Activated naive CD8-positive, alpha-beta T cell treated with anti-CD3 and anti-CD28 coated beads, Interleukin-2, amount 50 U/mL, for 16 hours (primary cell): ENCODE results near the gene PLSCR5.

Experiments used
- DNase-seq: peaks from one replicate; pipeline ENCODE4 v3.0.0-alpha.2; 2020; ENCODE audit warnings: low read depth, low spot score

PLSCR5 gene

DNA sequence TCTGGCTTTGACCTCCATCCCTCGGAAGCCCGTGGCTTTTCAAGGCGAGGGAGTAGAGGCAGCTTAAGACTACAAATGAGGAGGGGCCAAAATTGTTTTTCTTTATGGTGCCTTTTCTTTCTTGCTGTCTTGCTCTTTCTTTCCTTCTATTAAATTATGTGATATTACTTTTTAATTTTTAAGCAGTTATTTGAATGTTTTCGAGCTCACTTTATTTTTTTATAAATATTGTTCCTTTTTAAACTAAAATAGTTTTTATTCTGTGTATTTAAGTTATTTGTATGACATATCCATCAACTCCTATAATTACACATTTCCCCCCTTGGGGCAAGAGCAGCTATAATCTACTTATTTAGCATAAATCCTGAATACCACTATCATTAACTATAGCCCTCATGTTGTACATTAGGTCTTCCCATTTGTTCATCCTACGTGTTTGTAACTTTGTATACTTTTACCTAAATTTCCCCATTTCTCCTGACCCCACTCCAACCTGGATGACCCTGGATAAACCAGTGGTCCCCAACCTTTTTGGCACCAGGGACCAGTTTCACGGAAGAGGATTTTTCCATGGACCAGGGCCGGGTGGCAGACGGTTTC, 60.1 kb downstream of the PLSCR5 start:
- no peak for DNase-seq

DNA sequence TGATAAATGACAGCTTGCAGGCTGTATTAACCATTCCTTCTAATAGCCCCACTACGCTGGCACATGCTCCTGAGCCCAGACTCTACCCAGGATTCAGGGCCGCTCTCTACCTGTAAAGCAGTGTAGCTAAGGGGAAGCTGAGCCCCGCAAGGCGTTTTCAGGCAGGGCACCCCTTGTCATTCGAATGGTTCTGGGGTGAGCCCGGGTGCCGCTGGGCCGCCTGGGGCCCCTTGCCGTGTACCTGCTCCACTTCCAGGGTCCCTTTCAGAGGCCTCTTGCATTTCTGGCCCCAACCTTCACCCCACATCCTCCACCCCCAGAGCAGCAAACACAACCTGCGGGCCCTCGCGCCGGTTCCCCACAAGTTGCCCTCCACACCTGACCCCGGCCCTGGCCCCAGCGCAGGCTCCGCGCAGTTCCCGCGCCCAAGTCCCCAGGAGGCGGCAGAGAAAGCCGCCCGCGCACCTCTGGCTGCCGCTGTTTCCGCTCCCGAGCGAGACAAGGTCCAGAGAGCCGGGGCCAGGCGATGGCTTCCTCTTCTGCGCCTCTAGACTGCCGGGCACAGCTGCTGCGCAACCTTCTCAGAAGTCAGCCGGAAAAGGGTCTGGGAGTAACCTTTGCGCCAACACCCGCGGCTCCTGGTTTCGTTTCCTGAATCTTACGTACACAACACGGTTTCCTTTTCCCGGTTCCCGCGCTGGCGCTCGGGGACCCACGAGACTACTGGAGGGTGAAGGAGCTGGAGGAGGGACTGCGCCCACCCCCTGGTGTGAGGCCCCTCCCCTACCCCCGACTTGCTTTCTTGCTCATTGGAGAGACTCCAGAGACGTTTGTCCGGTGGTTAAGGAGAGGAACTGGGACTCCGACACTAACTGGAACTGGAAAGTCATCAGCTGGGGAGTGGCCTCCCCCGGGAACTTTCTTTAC, 60.9 kb downstream of the PLSCR5 start, which contains the start of gene PLSCR1:
TSS of gene PLSCR1 (minus strand) at position 606 of the 927 bp plus-strand sequence. CDS start 8,055 bp downstream, outside the sequence.
- DNase-seq = peak; percentile 40

DNA sequence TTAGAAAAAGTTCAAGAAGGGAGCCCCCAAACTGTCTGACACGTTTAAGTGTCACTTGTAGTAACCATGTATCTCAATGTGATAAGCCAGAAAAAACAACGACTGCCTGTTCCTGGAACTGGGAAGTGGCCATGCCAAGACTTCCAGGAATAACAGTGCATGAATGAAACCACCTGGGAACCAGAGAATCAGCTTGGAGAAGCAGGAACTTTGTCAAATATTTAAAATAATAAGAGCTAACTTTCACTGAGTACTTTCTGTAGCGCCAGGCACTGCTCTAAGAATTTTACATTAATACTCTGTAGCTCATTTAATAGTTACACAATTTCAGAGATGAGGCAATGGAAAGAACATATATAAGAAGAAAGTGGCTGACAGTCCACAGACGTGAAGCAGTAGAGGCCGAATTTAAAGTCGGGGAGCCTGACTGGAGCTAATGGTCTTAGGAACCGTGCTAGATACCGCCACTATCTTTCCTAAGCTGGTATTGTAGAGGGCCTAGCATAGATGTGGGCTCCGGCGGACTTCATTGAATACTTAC, 61.6 kb downstream of the PLSCR5 start:
- DNase-seq = no peak

DNA sequence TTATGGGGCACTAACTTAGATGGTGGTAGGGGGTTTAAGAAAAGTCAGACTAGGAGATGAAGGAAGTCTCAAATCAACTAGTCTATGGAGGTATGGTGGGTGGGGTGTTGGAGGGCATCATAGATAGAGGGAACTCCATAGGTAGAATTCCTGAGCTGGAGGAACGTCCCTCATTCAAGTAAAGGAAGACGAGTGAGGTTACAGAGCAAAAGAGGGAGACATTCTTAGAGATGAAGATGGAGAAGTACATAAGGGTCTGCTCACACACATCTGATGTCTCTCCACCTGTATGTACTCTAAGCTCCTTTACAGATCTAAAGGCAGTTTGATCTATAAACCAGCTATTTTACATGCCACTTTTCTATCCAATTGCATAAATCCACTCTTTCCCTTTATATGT, 62.2 kb downstream of the PLSCR5 start:
- no peak for DNase-seq

DNA sequence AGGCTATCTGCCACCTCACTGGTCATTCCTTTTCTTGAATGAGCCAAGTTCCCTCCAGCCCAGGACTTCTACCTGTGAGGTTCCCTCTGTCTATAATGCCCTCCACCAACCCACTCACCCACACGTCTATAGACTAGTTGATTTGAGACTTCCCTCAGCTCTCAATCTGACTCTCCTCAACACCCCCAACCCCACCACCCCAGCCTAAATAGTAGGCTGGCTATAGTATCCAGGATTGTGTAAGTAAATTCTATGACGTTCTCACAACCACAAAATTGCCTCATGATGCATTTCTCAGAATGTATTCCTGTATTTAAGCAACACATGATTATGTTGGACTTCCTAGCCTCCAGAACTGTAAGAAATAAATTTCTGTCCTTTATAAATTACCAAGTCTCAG, 63.0 kb downstream of the PLSCR5 start:
- no peak for DNase-seq

DNA sequence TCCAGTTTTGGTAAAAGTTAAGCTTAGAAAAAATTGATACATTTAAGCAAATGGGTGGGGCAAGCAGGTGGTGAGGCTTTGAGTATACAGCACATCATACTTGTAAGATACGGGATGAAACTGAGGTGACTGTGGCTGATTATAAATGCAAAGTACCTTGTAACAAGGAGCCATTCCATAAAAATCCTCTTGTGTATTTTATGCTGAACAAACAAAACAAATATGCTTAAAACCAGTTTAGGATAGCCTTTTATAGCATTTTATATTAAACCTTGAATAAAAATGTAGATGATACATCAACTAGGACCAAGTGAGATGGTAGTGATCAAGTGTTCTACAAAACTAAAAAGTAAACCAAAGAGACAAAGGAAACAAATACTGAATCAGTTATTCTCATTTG, 64.2 kb downstream of the PLSCR5 start:
- no peak for DNase-seq

DNA sequence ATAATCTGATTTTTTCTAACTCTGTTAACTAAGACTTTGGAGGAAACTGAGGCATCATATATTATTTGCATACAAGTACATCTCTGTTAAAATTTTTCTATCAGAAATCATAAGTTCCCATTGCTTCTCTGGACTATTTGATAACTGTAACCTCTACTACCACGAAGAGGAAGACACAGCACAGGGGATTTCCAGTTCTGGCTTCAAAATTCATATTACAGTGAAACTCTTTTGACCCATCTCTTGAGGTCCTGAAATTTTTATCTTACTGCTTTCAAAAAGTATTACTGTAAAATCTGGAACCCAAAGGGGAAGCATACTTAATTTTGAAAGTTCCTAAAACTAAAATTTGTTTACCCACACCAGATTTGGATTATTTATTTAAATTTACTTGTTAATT, 64.9 kb downstream of the PLSCR5 start:
- DNase-seq = no peak

DNA sequence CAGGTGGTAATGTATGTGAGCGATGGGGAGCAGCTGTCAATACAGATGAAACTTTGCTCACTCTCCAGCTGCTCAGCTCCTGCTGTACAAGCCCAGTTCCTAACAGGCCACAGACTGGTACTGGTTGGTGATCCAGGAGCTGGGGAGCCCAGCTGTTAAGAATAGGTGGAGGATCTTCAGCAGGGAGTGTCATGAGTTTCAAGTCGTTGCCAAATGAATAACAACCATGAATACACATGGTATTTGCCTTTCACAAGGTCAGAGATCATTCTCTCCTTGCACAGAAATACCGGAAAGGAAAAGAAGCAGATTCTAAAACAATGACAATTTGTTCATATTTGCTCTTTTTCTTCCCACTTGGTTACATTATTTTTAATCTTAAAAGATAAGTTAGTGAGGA, 65.8 kb downstream of the PLSCR5 start:
- no peak for DNase-seq

DNA sequence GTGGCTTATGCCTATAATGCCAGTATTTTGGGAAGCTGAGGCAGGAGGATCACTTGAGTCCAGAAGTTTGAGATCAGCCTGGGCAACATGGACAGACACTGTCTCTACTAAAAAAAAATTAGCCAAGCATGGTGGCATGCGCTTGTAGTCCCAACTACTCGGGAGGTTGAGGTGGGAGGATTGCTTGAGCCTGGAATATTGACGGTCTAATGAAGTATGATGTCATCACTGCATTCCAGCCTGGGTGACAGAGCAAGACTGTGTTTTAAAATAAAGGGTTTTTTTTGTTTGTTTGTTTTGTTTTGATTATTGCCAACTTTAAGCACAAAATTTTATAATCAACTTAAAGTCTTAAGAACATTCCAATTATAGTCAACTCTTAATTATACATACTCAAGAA, 67.5 kb downstream of the PLSCR5 start:
- no peak for DNase-seq

DNA sequence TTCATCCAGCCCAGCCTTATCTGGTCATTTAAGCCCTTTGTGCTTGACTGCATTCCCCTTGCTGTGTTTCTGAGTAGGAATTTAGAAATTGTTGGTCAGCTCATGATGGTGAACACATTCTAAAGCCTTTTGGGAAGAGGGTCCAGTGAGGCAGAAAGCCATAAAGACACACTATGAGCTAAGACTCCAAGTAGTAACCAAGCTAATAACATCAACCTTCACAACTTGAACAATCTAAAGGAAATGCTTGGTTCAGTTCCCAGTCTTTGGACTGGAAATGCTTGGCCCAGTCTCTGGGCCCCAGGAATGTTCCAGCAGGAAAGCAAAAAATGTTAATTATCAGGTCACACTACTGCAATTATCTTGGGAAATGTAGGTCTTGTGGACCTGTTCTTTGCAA, 68.5 kb downstream of the PLSCR5 start:
- DNase-seq = no peak
